KG1 (cell line): ENCODE measurements around the gene OTOG.

ENCODE experiments used
- DNase-seq: peaks from one replicate; lab custom pipeline; 2025; lab: John Stamatoyannopoulos, UW

OTOG gene

DNA sequence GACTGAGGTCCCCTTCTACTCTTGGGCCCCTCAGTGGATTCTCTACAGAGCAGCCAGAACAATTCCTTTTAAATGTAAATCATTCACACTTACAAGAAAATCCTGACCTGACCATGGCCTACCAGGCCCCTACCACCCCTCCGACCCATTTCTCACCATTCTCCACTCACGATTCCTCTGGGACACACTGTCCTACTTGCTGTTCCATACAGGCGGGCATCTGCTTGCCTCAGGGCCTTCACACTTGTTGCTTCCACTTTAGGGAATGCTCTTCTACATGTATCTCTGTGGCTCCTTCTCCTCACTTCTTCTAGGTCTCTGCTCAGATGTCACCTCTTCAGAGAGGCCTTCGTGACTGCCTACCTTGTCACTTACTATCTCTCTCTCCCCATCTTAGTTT, 6.3 kb upstream of the OTOG start:
- no peak for DNase-seq

DNA sequence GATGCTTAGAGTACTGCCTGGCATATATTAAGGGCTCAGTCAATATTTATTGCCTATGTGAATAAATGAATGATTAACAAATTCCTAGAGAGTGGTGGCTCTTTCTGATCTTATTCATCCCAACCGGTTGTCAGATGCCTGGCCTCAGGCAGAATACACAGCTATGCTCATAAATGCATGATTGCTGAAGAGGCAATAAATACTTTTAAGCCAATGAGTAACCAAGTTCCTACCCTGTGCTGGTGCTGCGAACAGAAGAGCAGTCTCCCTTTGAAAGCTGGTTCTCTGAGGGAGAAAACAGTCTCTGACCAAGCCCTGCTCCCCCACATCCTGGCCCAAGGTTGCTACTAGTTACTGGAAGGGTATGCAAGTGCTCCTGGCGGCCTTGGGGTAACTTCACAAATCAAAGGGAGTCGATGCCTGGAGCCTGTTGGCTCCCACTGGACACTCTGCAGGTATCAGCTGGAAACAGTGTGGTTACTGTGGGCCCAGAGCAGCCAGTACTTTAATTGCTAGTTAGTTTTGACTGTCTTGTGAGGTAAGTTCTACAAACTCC, 5.7 kb upstream of the OTOG start:
- no peak for DNase-seq

DNA sequence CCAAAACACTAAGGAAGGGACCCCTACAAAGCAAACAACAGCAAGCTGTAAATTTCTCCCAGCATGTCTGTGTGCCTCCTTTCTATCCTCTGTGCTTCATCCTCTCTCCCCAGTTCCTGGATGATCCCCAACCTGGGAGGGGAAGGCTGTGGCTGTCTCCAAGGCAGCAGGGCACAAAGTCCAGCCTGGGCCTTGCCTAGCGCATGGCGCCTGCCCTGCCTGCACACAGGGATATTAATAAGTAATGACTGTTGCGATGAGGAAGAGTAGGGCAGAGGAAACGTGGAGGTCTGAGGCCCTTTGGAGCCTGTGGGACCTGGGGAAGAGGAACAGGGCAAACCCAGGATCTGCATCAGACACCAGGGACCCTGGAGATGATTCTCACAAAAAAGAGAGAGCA, 4.8 kb upstream of the OTOG start:
- no peak for DNase-seq

DNA sequence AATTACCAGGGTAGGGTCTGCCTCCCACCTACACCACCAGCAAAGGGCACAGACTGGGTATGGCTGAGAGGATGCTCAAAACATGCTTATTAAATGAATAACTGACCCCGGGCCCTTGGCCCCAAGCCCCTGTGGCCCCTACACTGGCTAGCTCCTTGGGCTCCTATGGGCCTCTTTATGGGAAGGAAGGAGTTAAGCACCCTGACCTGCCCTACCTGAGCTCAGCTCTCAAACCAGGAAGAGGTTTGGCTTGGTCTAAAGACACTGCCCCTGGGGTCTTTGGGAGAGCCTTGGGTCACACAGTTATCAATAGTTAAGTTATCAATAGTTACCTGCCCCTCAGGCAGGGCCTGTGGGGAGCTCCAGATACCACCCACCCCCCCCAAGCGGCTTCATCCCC, 4.0 kb upstream of the OTOG start:
- DNase-seq = no peak

DNA sequence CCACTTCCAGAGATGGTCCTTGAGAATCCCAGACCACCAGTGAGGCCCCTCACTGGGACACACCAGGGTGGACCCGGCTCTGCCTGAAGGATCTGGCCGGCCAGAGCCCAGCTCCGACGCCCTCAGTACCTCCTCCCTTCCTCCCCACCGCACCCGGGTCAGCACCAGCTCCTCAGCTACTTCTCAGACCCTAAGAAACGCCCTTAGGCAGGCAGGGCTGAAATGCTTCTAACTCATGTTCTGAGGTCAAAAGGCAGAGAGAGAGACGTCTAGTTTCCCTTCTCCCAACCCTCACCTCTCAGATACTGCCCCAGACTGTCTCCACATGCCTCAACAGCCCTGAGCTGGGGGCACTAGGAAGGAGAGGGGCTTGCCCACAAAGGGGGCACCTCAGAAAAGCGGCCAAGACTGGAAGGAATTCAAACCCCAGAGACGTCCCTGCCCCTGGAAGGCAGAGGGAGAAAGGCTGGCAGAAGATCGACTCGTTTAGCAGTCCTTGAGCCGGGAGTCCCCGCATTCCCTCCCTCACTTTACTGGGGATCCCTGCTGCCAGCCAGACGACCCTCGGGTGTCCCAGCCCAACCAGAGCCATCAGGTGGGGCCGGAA, 3.4 kb upstream of the OTOG start:
- no peak for DNase-seq

DNA sequence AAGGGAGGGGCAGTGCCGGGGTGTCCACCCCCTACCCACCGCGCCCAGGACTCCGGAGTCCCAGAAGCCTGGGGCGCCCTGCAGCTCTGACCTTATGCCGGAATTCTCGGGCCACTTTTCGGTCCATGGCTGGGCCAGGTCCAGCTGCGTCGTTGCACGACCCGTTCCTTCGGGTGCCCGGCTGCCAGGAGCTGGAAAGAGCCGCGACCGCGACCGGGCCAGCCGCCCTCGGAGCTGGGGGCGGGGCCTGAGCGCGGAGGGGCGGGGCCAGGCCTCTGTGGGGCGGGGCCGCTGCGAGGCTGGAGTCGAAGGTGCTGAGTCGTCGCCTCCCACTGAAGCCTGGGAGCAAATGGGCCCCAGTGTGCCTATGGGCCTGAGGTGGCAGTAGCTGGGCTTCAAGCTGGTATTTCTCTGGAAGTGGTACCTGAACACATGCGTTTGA, 2.9 kb upstream of the OTOG start, which contains the start of gene USH1C:
Gene USH1C (minus strand): TSS at position 236 of the 442 bp plus-strand sequence. CDS start 109 bp downstream, at position 127.
- no peak for DNase-seq

DNA sequence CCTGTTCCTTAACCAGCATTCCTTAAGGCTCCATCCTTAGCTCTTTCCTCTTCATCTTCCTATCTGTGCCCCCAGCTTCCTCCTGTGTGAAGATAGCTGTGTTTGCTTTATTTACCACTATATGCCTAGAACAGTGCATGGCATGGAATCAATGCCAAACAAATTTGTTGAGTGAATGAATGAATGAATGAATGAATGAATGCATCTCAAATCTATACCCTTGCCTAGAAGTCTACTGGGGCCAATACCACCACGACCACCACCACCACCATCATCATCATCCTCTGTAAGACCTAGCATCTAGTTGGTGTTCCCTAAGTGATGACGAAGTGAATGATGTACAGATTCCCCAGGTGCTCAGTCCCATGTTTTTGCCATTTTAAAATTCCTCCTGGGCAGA, 819 bp upstream of the OTOG start:
- no peak for DNase-seq

DNA sequence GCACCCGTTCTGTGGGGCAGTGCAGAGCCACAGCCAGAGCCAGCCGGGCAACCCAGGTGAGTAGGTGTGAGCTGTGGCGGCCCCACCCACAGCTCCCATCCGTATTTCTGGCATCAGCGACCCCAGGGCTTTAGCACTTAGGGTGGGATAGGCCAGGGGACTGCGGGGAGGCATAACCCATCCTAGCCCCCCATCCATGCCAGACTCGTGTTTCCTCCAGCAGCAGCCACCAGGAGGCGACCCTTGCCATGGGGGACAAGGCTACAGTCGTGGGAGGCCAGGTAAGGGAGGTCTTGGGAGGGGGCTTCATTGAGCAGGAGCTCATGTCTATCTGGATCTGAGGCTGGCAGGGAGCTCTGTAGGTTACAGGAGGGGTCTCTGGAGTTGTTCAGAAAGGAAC, 873 bp downstream of the OTOG start:
- DNase-seq = no peak

DNA sequence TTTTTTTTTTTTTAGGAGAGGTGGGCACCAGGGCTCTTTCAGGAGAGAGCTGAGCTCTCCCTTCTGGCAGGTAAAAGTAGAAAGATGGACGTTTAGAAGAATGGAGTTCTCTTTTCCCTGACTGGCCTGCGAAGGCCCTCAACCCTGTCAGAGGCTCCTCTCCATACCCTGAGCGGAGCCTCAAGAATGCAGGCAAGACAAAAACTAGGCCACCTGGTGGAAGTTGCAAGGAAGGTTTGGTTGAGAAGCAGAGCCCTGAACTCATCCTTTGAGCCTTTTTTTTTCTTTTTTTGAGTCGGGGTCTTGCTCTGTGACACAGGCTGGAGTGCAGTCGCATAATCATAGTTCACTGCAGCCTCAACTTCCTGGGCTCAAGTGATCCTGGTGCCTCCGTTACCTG, 1.4 kb downstream of the OTOG start:
- DNase-seq = no peak

DNA sequence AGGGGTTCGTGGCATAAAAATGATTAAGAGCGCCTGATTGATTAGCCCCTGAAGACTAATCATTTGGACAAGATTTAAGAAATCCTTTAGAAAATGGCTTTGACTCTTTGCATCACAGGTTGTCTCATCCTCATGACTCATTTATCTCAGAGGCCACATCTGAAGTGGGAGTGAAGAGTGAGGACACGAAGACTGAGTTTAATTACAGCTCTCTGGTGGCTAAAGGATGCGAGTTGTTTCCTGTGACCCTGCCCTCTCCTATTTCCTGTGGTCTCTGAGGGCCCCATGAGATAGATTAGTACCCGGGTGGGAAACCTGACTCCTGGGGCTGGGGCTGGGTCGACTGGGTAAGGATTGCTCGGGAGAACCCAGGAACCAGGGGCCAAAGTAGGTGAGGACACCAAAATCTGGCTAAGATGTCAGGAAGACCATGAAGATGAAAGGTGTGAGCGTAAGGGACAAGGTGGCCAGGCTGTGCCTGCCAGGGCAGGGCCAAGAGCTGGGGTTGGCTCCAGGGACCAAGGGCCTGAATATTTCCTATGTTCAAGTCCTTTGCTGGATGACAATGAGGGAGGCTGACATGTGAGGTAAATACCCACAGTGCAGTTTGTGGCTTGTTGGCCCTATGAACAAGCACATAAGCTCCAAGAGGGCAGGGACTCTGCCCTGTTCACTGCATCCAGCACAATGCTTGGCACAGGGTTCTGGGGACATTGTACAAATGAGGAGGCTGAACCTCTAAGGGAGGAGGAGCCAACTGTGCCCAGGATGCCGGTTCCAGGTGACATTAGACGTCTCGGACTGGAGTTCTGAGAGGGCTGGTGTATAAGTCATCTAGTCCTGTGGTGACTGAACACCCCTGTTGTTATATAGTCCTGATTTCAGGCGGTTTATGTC, 3.6 kb downstream of the OTOG start:
- no peak for DNase-seq

DNA sequence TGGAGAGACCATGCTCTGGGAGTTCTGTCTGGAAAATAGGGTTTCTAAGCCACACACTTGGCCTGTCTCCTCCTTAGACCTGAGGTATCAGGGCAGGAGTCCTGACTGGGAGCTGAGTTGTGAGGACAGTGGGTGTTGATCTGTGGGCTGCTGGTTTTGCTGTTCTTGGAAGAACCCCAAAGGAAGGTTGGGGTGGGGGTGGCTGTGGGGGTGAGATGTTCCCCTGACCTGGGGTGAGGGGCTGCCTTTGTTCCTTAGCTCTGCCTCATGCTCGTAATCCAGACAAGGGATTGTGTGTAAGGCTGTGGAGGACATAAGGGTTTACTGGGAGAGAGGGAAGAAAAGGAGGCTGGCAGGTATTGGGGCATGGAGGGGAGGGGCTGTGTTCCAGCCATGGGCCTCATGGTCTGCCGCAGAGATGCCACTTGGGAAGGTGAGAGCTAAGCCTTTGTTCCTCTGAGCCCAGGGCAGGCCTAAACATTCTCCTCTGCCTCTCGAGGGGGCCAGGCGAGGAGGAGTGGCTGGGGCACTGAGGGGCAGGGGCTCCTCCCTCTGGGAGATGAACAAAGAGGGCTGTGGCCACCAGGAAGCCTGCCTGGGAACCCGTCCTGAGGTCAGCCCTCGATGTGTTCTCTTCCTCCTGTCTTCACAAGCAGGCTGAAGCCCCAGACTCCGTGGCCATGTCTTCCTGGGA, 4.4 kb downstream of the OTOG start:
- DNase-seq = no peak

DNA sequence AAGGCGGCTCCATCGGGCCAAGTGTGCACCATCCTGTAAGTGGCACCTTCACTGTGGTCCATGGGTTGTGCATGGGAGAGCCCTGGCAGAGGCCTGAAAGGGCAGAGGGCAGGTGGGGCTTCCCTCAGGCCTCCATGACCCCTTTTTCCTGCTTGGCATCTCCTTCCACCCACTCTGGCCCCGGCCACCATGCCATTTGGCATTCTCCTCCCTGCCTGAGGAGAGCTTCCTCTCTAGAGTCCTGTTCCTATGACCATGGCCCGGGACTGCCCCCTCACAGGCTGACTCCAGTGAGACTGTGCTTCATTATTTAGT, 4.9 kb downstream of the OTOG start:
- no peak for DNase-seq

DNA sequence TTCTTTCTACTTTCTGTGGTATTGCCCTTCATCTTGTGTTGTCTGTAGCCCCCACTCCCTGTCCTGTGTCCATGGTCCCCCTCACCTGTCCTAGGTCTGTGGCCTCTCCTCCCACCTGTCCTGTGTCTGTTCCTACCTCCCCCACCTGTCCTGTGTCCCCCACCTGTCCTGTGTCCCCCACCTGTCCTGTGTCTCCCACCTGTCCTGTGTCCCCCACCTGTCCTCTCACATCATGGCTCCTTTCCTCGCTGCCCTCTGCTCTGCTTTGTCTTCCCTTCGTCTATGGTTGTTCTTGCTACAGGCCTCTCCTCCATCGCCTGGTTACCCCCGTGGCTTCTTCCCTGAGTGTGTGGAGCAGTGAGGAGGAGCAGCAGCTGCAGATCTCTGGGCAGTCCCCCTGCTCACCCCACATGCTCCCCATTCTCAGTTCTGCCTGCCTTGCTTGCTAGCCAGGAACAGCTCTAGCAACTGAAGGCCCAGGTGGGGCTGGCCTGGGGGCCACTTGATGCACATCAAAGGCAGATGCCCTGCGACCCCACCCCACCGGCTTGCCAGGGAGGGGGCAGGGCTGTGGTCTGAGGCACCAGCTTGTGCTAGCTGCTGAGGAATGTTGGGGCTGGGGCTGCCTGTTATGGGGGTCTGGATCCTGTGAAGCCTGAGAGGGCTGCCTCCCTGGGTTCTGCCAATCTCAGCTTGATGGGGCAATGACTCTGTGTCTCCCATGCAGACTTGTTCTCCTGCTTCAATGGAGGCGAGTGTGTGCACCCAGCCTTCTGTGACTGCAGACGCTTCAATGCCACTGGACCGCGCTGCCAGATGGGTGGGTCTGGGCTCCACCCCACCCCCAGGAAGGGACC, 5.6 kb downstream of the OTOG start:
- DNase-seq = no peak

DNA sequence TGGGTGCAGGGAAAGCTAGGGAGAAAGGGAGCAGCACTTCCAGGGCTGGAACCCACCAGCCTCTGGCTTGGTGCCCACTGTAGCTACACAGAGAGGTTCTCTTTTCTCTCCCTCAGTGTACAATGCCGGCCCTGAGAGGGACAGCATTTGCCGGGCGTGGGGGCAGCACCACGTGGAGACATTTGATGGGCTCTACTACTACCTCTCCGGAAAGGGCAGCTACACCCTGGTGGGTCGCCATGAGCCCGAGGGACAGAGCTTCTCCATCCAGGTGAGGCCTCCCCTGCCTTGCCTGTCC, 6.1 kb downstream of the OTOG start:
- no peak for DNase-seq

DNA sequence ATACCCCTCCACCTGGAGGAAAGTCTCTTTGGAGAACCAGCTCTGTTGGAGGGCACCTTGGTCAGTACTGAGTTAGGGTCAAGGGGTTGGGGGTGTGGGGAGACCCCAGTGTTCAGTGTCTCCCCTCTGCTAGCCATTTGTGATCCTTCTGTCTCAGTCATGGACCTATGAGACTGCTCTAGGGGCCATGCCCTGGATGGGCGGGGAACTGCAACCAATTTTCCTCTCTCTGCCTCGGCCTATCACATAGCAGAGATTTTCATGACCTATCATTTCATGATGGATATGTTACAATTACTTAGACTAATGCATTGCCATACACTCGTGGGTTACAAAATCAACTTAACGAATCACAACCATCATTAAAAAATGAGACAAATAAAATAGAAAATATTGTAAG, 7.4 kb downstream of the OTOG start:
- no peak for DNase-seq

DNA sequence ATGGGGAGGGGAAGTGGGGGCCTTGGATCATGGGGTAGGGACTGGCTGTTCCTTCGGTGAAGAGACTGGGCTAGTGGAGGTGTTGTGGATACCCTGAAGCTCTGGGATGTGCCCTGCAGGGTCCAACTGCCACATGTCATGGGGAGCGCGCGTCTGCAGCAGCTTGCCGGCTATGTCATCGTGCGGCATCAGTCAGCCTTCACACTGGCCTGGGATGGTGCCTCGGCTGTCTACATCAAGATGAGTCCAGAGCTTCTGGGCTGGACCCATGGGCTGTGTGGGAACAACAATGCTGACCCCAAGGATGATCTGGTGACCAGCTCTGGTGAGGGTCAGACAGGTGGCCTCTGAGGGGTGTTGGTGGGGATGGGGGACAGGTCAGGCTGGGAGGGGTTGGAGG, 9.9 kb downstream of the OTOG start:
- DNase-seq = no peak

DNA sequence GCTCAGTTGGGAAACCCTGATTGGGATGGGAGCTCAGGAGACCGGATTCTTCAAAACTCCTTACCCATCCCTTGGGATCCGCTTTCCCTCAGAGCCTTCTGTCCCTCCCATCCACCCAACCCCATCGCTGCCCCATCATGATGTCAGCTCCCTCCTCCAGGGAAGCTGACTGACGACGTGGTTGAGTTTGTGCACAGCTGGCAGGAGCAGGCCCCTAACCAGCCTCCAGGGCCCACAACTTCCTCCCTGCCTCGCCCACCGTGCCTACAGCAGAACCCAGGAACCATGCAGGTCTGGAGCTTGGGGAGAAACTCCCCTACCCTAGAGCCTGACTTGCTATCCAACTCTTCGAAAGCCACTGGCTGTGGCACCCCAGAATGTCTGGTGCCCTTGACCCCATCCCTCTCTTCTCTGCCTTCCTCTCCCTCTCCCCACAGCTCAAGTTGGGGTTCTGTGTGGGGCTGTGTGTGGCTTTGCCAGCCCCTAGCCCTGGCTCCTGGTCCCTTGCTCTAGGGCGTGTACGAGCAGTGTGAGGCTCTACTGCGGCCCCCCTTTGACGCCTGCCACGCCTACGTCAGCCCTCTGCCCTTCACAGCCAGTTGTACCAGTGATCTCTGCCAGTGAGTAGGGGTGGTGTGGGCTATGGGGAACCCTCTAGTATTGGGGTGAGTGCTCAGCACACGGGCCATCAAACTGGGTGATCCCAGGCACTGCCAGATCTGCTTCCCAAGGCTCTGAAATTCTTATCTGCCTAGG, 11.1 kb downstream of the OTOG start:
- no peak for DNase-seq

DNA sequence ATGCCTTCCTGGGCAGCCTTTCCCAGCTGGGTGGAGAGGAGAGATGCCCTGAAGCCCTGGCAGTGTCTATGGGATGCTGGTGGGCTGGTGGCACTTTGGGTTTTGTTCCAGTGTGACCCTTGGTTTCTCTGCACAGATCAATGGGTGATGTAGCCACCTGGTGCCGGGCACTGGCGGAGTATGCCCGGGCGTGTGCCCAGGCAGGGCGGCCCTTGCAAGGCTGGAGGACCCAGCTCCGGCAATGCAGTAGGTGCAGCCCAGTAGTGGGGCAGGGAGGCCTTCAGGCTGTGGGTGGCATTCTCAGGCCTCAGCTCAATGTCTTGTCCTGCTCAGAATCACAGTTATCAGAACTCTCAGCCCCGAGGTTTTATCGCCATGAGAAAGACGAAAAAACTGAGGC, 11.9 kb downstream of the OTOG start:
- no peak for DNase-seq

DNA sequence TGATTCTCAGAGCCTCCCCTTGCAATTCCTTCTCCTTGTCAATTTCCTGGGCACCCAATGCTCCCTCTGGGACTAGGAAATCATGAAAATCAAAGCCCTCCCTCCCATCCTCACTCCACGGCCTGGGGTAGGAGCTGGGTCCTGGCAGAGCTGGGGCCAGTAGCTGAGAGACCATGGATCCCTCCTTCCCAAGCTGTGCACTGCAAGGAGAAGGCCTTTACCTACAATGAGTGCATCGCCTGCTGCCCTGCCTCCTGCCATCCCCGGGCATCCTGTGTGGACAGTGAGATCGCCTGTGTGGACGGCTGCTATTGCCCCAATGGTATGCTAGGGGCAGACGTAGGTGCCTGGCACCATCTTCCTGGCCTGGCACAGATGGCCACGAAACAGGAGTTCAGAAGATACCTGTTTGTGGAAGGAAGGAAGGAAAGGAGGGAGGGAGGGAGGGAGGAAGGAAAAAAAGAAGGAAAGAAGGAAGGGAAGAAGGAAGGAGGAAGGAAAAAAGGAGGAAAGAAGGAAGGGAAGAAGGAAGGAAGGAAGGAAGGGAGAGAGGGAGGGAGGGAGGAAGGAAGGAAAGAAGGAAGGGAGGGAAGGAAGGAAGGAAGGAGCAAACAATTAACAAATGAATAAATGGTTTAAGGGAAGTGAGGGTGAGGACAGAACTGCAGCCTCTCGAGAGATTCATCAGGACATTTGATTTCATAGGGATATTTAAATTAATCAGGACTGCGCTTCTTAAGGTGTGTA, 12.5 kb downstream of the OTOG start:
- DNase-seq = no peak

DNA sequence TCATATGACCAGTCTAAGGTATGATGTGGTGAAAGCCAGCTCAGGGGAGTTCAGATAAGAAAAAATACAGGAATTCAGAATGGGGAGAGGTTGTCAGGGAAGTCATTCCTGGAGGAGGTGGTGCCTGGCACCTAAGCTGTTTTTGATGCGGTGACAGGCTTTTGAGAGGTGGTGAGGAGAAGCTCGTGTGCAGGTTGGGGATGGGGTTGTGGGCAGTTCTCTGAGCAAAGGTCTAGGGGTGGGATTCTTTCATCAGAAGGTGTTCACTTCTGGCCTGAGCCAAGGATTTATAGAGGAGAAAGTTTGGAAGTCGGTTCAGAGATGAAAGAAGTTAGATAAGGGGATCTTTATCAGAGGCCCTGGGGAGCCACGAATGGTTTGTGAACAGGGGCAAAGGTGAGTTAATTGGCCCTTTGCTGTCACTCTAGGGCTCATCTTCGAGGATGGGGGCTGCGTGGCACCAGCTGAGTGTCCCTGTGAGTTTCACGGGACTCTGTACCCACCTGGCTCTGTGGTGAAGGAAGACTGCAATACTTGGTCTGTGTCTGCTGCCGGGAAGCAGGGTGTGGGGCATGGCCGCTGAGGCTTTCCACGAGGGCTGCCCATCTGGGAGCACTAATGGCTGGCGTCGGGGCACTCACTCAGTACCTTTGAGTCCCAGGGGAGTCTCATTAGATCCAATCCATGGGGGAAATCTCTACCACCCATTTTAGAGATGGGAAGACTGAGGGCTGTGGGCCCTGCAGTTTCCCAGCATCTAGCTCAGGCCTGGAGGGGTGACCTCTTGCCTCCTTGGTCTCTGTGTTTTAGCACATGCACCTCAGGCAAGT, 13.4 kb downstream of the OTOG start:
- DNase-seq = no peak
